ENCODE data around the gene AGBL1.

- TF ChIP-seq RAD21 (IDR thresholded peaks at IDR 0.05) (no peak), FOXA1 (IDR thresholded peaks at IDR 0.05) (no peak), ZBTB33 (IDR thresholded peaks at IDR 0.05) (no peak), CTCF (IDR thresholded peaks at IDR 0.05; ENCODE audit: low read depth, low read length, missing input control) (no peak), SP1 (IDR thresholded peaks at IDR 0.05) (no peak), YY1 (IDR thresholded peaks at IDR 0.05) (no peak), TAF1 (conservative IDR thresholded peaks at IDR 0.05) (no peak), EGR1 (IDR thresholded peaks at IDR 0.05; ENCODE audit: low read depth in 2 of 2) (no peak), RXRA (IDR thresholded peaks at IDR 0.05) (no peak), GABPA (IDR thresholded peaks at IDR 0.05 in 1 of 2, conservative IDR thresholded peaks at IDR 0.05 in 1 of 2) (no peak), JUND (IDR thresholded peaks at IDR 0.05) (no peak), ATF3 (IDR thresholded peaks at IDR 0.05) (no peak)
Measured at GRCh38 chr15:86557018-86557550, 477.4 kb downstream of the AGBL1 start.
